ENCODE data around the gene SST. TPM values are rescaled to one million over a fixed set of nuclear protein-coding genes. Genes with fewer than 3 reads are reported as not detected.
A peak's percentile ranks its signal among the peaks of the same experiment; 100 is the strongest.

SST gene
- total and polyA plus RNA-seq, 2 of the 13 experiments (the other 11 are each of a cell fraction or from before 2014, with no cell fraction given), result not detected

DNA sequence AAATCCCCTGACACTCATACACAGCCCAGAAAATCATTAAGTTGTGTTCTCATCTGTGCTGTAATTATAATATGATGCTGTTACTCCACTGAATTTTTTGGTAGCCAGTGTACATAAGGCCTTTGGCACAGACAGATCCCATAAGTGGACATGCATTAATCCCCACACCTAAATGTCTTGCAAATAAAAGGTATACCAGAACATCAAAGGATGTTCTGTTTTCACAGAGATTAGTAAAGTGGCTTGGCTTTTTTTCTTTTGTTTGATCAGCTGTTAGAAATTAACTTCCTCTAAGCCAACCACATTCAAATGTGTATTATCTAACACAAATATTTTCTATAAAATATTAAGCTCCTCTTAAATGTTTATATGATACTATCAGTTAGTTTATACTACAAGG lies 2.7 kb downstream of the SST start:
- Histone ChIP-seq H4K20me1 (ENCODE audit: insufficient read depth, low read length) (no peaks in the 10 kb centered on the region), H3K27me3 (ENCODE audit: control insufficient read depth in 1 of 2, insufficient read depth in 2 of 2, low read length in 2 of 2) (no peaks in the 10 kb centered on the region; a peak in 2 of 5 replicates), H3K4me2 (ENCODE audit: low read depth, low read length) (no peak overlapping the region), H3K9me3 (ENCODE audit: low read length) (no peaks in the 10 kb centered on the region), H3K79me2 (ENCODE audit: insufficient read depth, low read length) (no peaks in the 10 kb centered on the region), H3K36me3 (replicated peaks in 1 of 2; ENCODE audit: control insufficient read depth in 1 of 2, insufficient read depth in 2 of 2, low read length in 2 of 2) (no peaks in the 10 kb centered on the region), H3K4me3 (replicated peaks in 1 of 3; ENCODE audit: insufficient read depth in 1 of 3, low read depth in 2 of 3, low read length in 3 of 3) (no peak overlapping the region), H3K27ac (ENCODE audit: extremely low read length, insufficient read depth, low read length) (no peak overlapping the region), H2AFZ (ENCODE audit: low read length) (no peak overlapping the region), H3K9ac (ENCODE audit: insufficient read depth, low read depth, low read length) (no peak overlapping the region), H3K4me1 (ENCODE audit: insufficient read depth, low read length) (no peaks in the 10 kb centered on the region)
- DNase-seq (ENCODE audit: low spot score) (peak; percentile 9), ATAC-seq (no peak), FAIRE-seq (no peak)
- ChIA-PET CTCF (ENCODE audit: low intra/inter-chr PET ratio, low total read pairs) (no interaction called here), POLR2A (no interaction called here)
- in situ Hi-C loops (cut with HindIII; ENCODE audit: extremely low pct_ligation_motif_present, low pct_unique_long_range_greater_than_20kb) (no loop called here), intact Hi-C loops (cut with micrococcal nuclease; ENCODE audit: unreplicated experiment) (no loop called here)
- BruUV-seq (replicated peaks), result no TSS peak
- no peak for TF ChIP-seq WIZ (CRISPR knock-in tag; IDR thresholded peaks at IDR 0.05)
- TF ChIP-seq, protein P1, sequence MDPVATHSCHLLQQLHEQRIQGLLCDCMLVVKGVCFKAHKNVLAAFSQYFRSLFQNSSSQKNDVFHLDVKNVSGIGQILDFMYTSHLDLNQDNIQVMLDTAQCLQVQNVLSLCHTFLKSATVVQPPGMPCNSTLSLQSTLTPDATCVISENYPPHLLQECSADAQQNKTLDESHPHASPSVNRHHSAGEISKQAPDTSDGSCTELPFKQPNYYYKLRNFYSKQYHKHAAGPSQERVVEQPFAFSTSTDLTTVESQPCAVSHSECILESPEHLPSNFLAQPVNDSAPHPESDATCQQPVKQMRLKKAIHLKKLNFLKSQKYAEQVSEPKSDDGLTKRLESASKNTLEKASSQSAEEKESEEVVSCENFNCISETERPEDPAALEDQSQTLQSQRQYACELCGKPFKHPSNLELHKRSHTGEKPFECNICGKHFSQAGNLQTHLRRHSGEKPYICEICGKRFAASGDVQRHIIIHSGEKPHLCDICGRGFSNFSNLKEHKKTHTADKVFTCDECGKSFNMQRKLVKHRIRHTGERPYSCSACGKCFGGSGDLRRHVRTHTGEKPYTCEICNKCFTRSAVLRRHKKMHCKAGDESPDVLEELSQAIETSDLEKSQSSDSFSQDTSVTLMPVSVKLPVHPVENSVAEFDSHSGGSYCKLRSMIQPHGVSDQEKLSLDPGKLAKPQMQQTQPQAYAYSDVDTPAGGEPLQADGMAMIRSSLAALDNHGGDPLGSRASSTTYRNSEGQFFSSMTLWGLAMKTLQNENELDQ (CRISPR knock-in tag; IDR thresholded peaks at IDR 0.05; ENCODE audit: borderline replicate concordance), result no peak
- TF ChIP-seq CBFB (CRISPR knock-in tag; IDR thresholded peaks at IDR 0.05), result no peak
- TF ChIP-seq GTF3A (CRISPR knock-in tag; conservative IDR thresholded peaks at IDR 0.05), result no peak
- no peak for TF ChIP-seq NFATC3 (CRISPR knock-in tag; IDR thresholded peaks at IDR 0.05)
- TF ChIP-seq ZNF101 (CRISPR knock-in tag; IDR thresholded peaks at IDR 0.05; ENCODE audit: borderline replicate concordance, low read depth), result no peak
- peak; percentile 51; the same call in 1 of the 2 replicates for TF ChIP-seq TBX3 (IDR thresholded peaks at IDR 0.05; ENCODE audit: borderline replicate concordance)
- TF ChIP-seq FOXK2 (IDR thresholded peaks at IDR 0.05), result no peak
- TF ChIP-seq, protein P2, sequence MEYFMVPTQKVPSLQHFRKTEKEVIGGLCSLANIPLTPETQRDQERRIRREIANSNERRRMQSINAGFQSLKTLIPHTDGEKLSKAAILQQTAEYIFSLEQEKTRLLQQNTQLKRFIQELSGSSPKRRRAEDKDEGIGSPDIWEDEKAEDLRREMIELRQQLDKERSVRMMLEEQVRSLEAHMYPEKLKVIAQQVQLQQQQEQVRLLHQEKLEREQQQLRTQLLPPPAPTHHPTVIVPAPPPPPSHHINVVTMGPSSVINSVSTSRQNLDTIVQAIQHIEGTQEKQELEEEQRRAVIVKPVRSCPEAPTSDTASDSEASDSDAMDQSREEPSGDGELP (IDR thresholded peaks at IDR 0.05; ENCODE audit: borderline replicate concordance, low read depth), result peak; percentile 28; the same call in 1 of the 2 replicates
- TF ChIP-seq SP2 (CRISPR knock-in tag; IDR thresholded peaks at IDR 0.05), result no peak
- TF ChIP-seq KLF11 (CRISPR knock-in tag; IDR thresholded peaks at IDR 0.05), result no peak
- no peak for TF ChIP-seq SMAD1 (CRISPR knock-in tag; IDR thresholded peaks at IDR 0.05; ENCODE audit: borderline replicate concordance, low read depth)
- no peak for TF ChIP-seq MTF2 (CRISPR knock-in tag; IDR thresholded peaks at IDR 0.05; ENCODE audit: borderline replicate concordance)
- TF ChIP-seq HOXA3 (CRISPR knock-in tag; IDR thresholded peaks at IDR 0.05), result no peak
- TF ChIP-seq MEIS2 (CRISPR knock-in tag; IDR thresholded peaks at IDR 0.05), result no peak
- TF ChIP-seq, protein P3, sequence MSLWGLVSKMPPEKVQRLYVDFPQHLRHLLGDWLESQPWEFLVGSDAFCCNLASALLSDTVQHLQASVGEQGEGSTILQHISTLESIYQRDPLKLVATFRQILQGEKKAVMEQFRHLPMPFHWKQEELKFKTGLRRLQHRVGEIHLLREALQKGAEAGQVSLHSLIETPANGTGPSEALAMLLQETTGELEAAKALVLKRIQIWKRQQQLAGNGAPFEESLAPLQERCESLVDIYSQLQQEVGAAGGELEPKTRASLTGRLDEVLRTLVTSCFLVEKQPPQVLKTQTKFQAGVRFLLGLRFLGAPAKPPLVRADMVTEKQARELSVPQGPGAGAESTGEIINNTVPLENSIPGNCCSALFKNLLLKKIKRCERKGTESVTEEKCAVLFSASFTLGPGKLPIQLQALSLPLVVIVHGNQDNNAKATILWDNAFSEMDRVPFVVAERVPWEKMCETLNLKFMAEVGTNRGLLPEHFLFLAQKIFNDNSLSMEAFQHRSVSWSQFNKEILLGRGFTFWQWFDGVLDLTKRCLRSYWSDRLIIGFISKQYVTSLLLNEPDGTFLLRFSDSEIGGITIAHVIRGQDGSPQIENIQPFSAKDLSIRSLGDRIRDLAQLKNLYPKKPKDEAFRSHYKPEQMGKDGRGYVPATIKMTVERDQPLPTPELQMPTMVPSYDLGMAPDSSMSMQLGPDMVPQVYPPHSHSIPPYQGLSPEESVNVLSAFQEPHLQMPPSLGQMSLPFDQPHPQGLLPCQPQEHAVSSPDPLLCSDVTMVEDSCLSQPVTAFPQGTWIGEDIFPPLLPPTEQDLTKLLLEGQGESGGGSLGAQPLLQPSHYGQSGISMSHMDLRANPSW (CRISPR knock-in tag; IDR thresholded peaks at IDR 0.05; ENCODE audit: borderline replicate concordance), result no peak
- TF ChIP-seq HMG20A (CRISPR knock-in tag; IDR thresholded peaks at IDR 0.05; ENCODE audit: borderline replicate concordance), result no peak
- TF ChIP-seq PPARG (CRISPR knock-in tag; conservative IDR thresholded peaks at IDR 0.05), result peak; percentile 58; the same call in 1 of the 2 replicates
- no peak for TF ChIP-seq ZNF546 (CRISPR knock-in tag; conservative IDR thresholded peaks at IDR 0.05)
- TF ChIP-seq ATF7-NPFF (CRISPR knock-in tag; IDR thresholded peaks at IDR 0.05; ENCODE audit: low read depth), result no peak
- no peak for TF ChIP-seq SETDB1 (CRISPR knock-in tag; IDR thresholded peaks at IDR 0.05; ENCODE audit: borderline replicate concordance)
- peak; percentile 94 for TF ChIP-seq PITX1 (CRISPR knock-in tag; IDR thresholded peaks at IDR 0.05)
- peak; percentile 70 for TF ChIP-seq TCF7 (IDR thresholded peaks at IDR 0.05; ENCODE audit: low read depth)

All from HepG2 (cell line).